HG02610 (cell line): ENCODE measurements around the gene GART.
"Not testable (repeated sequence)": the region's sequence is repeated elsewhere in the genome, so short reads cannot be mapped to it uniquely, and the experiment has no call there.

Source experiments
- ATAC-seq: cut with Tn5 transposase; IDR thresholded peaks from one replicate; pipeline ENCODE4 v1.9.1; 2021; ENCODE audit warnings: mild to moderate bottlenecking, moderate library complexity; ENCODE audit not compliant: unreplicated experiment

Gene GART

GRCh38 chr21:33478182-33478581 is 63.7 kb downstream of the GART start:
- ATAC-seq, result no peak

- ATAC-seq, result no peak
Measured at GRCh38 chr21:33477066-33477465, 64.9 kb downstream of the GART start.

GRCh38 chr21:33473344-33473743 is 68.6 kb downstream of the GART start:
- no peak for ATAC-seq

GRCh38 chr21:33470701-33471100 is 71.2 kb downstream of the GART start:
- no peak for ATAC-seq

GRCh38 chr21:33469183-33469582 is 72.7 kb downstream of the GART start:
- ATAC-seq, result not testable (repeated sequence)

GRCh38 chr21:33461538-33462250 is 80.2 kb downstream of the GART start:
- no peak for ATAC-seq

GRCh38 chr21:33458861-33459260 is 83.1 kb downstream of the GART start:
- ATAC-seq, result no peak

- ATAC-seq, result no peak
Measured at GRCh38 chr21:33455686-33456446, 86.1 kb downstream of the GART start.
